Skeletal muscle tissue (tissue), 4 donors: ENCODE data around the gene C1RL. TPM values are rescaled to one million over a fixed set of nuclear protein-coding genes. Genes with fewer than 3 reads are reported as not detected.

ENCODE experiments used
- H3K27ac ChIP-seq: one replicate; pipeline ENCODE4 v1.7.0; 2013; ENCODE audit warnings: mild to moderate bottlenecking, low read depth, low read length, inconsistent platforms
- H3K27me3 ChIP-seq, 3 donors: one replicate each; pipeline ENCODE4 v1.7.0; 2013; ENCODE audit warnings: low read length in 3 of 3; ENCODE audit not compliant: control insufficient read depth in 3 of 3, insufficient read depth in 3 of 3
- H3K36me3 ChIP-seq, 3 donors: one replicate each; pipeline ENCODE4 v1.7.0; 2013; ENCODE audit warnings: low read length in 3 of 3; ENCODE audit not compliant: control insufficient read depth in 3 of 3, insufficient read depth in 3 of 3
- H3K4me1 ChIP-seq, 3 donors: one replicate each; pipeline ENCODE4 v1.7.0; 2013; ENCODE audit warnings: low read length in 3 of 3, mild to moderate bottlenecking in 3 of 3; ENCODE audit not compliant: control insufficient read depth in 3 of 3, insufficient read depth in 3 of 3
- H3K4me3 ChIP-seq, 3 donors: one replicate each; pipeline ENCODE4 v1.7.0; 2013; ENCODE audit warnings: low read length in 3 of 3
- H3K9ac ChIP-seq, 3 donors: one replicate each; pipeline ENCODE4 v1.7.0; 2013; ENCODE audit warnings: low read length in 3 of 3, mild to moderate bottlenecking in 3 of 3, moderate library complexity in 2 of 3, low read depth in 1 of 3
- H3K9me3 ChIP-seq, 3 donors: one replicate each; pipeline ENCODE4 v1.7.0; 2013; ENCODE audit warnings: low read length in 3 of 3; ENCODE audit not compliant: control insufficient read depth in 3 of 3
- total RNA-seq: library from RNA; depleted of rRNA; stranded (reverse); fragments of >200 nt; gene quantifications from one replicate; pipeline ENCODE4 v1.2.3, GENCODE V29; 2014
- donor health status: Osteomylitis.

The C1RL gene
- total RNA-seq, 1 donor from 2014 or later, result 10.4 TPM

- Histone ChIP-seq H3K9me3 (no peaks in the 10 kb centered on the region), H3K27ac (no peak overlapping the region), H3K36me3 (peaks cover 0 to 19% (median 10%) of the 10 kb centered on the region in 3 donors), H3K27me3 (no peaks in the 10 kb centered on the region), H3K9ac (no peak overlapping the region), H3K4me1 (peaks cover 19 to 36% (median 26%) of the 10 kb centered on the region in 3 donors), H3K4me3 (no peak overlapping the region)
Observed at GRCh38 chr12:7072035-7072434, 37.0 kb downstream of the C1RL start.

GRCh38 chr12:7069386-7069785, 39.6 kb downstream of the C1RL start:
- Histone ChIP-seq H3K27ac (peak overlapping the region; percentile 71), H3K36me3 (peaks cover 4 to 35% (median 26%) of the 10 kb centered on the region in 3 donors), H3K9me3 (no peaks in the 10 kb centered on the region), H3K27me3 (no peaks in the 10 kb centered on the region), H3K9ac (peak overlapping the region in 2 of 3 donors; percentile 39 to 57), H3K4me1 (peaks cover 21 to 40% (median 26%) of the 10 kb centered on the region in 3 donors), H3K4me3 (no peak overlapping the region)

GRCh38 chr12:7068994-7069346, 40.0 kb downstream of the C1RL start:
- H3K4me1 ChIP-seq, result peaks cover 21 to 40% (median 26%) of the 10 kb centered on the region in 3 donors
- H3K36me3 ChIP-seq, result peaks cover 4 to 38% (median 26%) of the 10 kb centered on the region in 3 donors
- peak overlapping the region in 1 of 3 donors; percentile 2 for H3K4me3 ChIP-seq
- peak overlapping the region in 2 of 3 donors; percentile 39 to 57 for H3K9ac ChIP-seq
- H3K27ac ChIP-seq, result peak overlapping the region; percentile 71
- H3K9me3 ChIP-seq, result no peaks in the 10 kb centered on the region
- no peaks in the 10 kb centered on the region for H3K27me3 ChIP-seq

GRCh38 chr12:7068240-7068993, 40.6 kb downstream of the C1RL start:
- Histone ChIP-seq H3K9ac (peak overlapping the region in 2 of 3 donors; percentile 39 to 57), H3K4me1 (peaks cover 21 to 40% (median 26%) of the 10 kb centered on the region in 3 donors), H3K27me3 (no peaks in the 10 kb centered on the region), H3K4me3 (peak overlapping the region in 2 of 3 donors; percentile 2 to 22), H3K27ac (peak overlapping the region; percentile 71), H3K9me3 (no peaks in the 10 kb centered on the region), H3K36me3 (peaks cover 4 to 43% (median 28%) of the 10 kb centered on the region in 3 donors)

GRCh38 chr12:7067096-7067495, 41.9 kb downstream of the C1RL start:
- no peaks in the 10 kb centered on the region for H3K27me3 ChIP-seq
- no peaks in the 10 kb centered on the region for H3K9me3 ChIP-seq
- H3K9ac ChIP-seq, result no peak overlapping the region
- H3K36me3 ChIP-seq, result peaks cover 4 to 51% (median 33%) of the 10 kb centered on the region in 3 donors
- no peak overlapping the region for H3K27ac ChIP-seq
- no peak overlapping the region for H3K4me3 ChIP-seq
- H3K4me1 ChIP-seq, result peaks cover 26 to 45% (median 29%) of the 10 kb centered on the region in 3 donors

GRCh38 chr12:7066596-7066995, 42.4 kb downstream of the C1RL start:
- Histone ChIP-seq H3K9ac (no peak overlapping the region), H3K36me3 (peaks cover 4 to 51% (median 33%) of the 10 kb centered on the region in 3 donors), H3K4me3 (no peak overlapping the region)

GRCh38 chr12:7065073-7065623, 43.9 kb downstream of the C1RL start:
- Histone ChIP-seq H3K27ac (no peak overlapping the region), H3K4me1 (peaks cover 44 to 57% (median 47%) of the 10 kb centered on the region in 3 donors), H3K4me3 (no peak overlapping the region), H3K36me3 (peaks cover 4 to 44% (median 29%) of the 10 kb centered on the region in 3 donors), H3K9ac (no peak overlapping the region), H3K27me3 (no peaks in the 10 kb centered on the region), H3K9me3 (no peaks in the 10 kb centered on the region)

More at GRCh38 chr12:7066596-7066995, 42.4 kb downstream of the C1RL start:
- H3K4me1 ChIP-seq, result peaks cover 29 to 48% (median 33%) of the 10 kb centered on the region in 3 donors
- no peak overlapping the region for H3K27ac ChIP-seq
- H3K9me3 ChIP-seq, result no peaks in the 10 kb centered on the region
- H3K27me3 ChIP-seq, result no peaks in the 10 kb centered on the region

- no peaks in the 10 kb centered on the region for H3K27me3 ChIP-seq
- peaks cover 41 to 55% (median 52%) of the 10 kb centered on the region in 3 donors for H3K4me1 ChIP-seq
- H3K36me3 ChIP-seq, result peaks cover 4 to 38% (median 27%) of the 10 kb centered on the region in 3 donors
- H3K9me3 ChIP-seq, result no peaks in the 10 kb centered on the region
- no peak overlapping the region for H3K4me3 ChIP-seq
- no peak overlapping the region for H3K27ac ChIP-seq
- H3K9ac ChIP-seq, result no peak overlapping the region
Observed at GRCh38 chr12:7064516-7064915, 44.5 kb downstream of the C1RL start.

GRCh38 chr12:7061596-7061995, 47.4 kb downstream of the C1RL start:
- Histone ChIP-seq H3K4me1 (peaks cover 19 to 37% (median 28%) of the 10 kb centered on the region in 3 donors), H3K27me3 (no peaks in the 10 kb centered on the region), H3K9ac (peak overlapping the region; percentile 52 to 83 (median 71)), H3K27ac (peak overlapping the region; percentile 90), H3K9me3 (no peaks in the 10 kb centered on the region), H3K36me3 (peaks cover 3 to 28% (median 21%) of the 10 kb centered on the region in 3 donors), H3K4me3 (peak overlapping the region; percentile 65 to 76 (median 74))

GRCh38 chr12:7061138-7061537, 47.9 kb downstream of the C1RL start:
- H3K27ac ChIP-seq, result peak overlapping the region; percentile 90
- peak overlapping the region; percentile 69 to 83 (median 71) for H3K9ac ChIP-seq
- H3K9me3 ChIP-seq, result no peaks in the 10 kb centered on the region
- H3K4me1 ChIP-seq, result peaks cover 19 to 37% (median 26%) of the 10 kb centered on the region in 3 donors
- H3K4me3 ChIP-seq, result peak overlapping the region; percentile 65 to 76 (median 74)
- H3K36me3 ChIP-seq, result peaks cover 0 to 23% (median 18%) of the 10 kb centered on the region in 3 donors
- no peaks in the 10 kb centered on the region for H3K27me3 ChIP-seq
